Body of pancreas (tissue), 4 donors: ENCODE measurements around the gene KIF21A.

Experiments used
- CTCF ChIP-seq, 7 experiments: fragments of 450-650 bp in 4 of 7; fragments of 200-600 bp in 3 of 7; sonication (generic) in 3 of 7; IDR thresholded peaks; one replicate each; pipeline ENCODE4 v1.5.1; 2016 to 2019; ENCODE audit warnings: antibody characterized with exemption in 7 of 7
- POLR2A ChIP-seq, 3 donors: fragments of 450-650 bp; IDR thresholded peaks; one replicate each; pipeline ENCODE4 v1.6.1; 2016; ENCODE audit warnings: antibody characterized with exemption in 3 of 3, mild to moderate bottlenecking in 2 of 3

GRCh38 chr12:39419471-39419870 lies 23.4 kb downstream of the KIF21A start:
- TF ChIP-seq CTCF (IDR thresholded peaks at IDR 0.05) (no peak), POLR2A (IDR thresholded peaks at IDR 0.05) (no peak)
